K562 (cell line): ENCODE measurements around the gene MLLT6. TPM values are rescaled to one million over a fixed set of nuclear protein-coding genes. Genes with fewer than 3 reads are reported as not detected.

Source experiments
- ATF7 ChIP-seq: fragments of 450-650 bp; IDR thresholded peaks from 2 replicates; pipeline ENCODE4 v1.7.1; 2014; ENCODE audit warnings: mild to moderate bottlenecking, moderate library complexity
- CEBPB ChIP-seq: fragments of 450-650 bp; IDR thresholded peaks from 2 replicates; pipeline ENCODE4 v1.6.1; 2016; ENCODE audit warnings: missing genetic modification characterization, missing compliant biosample characterization
- CHD2 ChIP-seq: IDR thresholded peaks from 2 replicates; pipeline ENCODE4 v1.6.1; 2011; ENCODE audit warnings: low read depth, low read length
- COPS2 ChIP-seq: fragments of 450-650 bp; conservative IDR thresholded peaks from 2 replicates; pipeline ENCODE4 v1.6.1; 2016; ENCODE audit warnings: mild to moderate bottlenecking, moderate library complexity
- DDX20 ChIP-seq: fragments of 450-650 bp; IDR thresholded peaks from 2 replicates; pipeline ENCODE4 v1.6.1; 2016; ENCODE audit warnings: missing genetic modification characterization, low read depth, mild to moderate bottlenecking, missing compliant biosample characterization, moderate library complexity
- NFXL1 ChIP-seq: fragments of 450-650 bp; formaldehyde crosslinking; IDR thresholded peaks from 2 replicates; pipeline ENCODE4 v1.4.0; 2021; ENCODE audit warnings: mild to moderate bottlenecking
- NR3C1 ChIP-seq: sonication (generic); formaldehyde crosslinking; IDR thresholded peaks from 2 replicates; pipeline ENCODE4 v1.8.1; 2022; ENCODE audit warnings: missing genetic modification reagents
- OTX1 ChIP-seq: fragments of 450-650 bp; formaldehyde crosslinking; IDR thresholded peaks from 2 replicates; pipeline ENCODE4 v1.4.0; 2022; ENCODE audit warnings: mild to moderate bottlenecking
- POLR2AphosphoS5 ChIP-seq: IDR thresholded peaks from 2 replicates; pipeline ENCODE4 v1.6.1; 2011; ENCODE audit warnings: mild to moderate bottlenecking, low read depth, low read length, moderate library complexity; ENCODE audit not compliant: control insufficient read depth, insufficient read depth
- RBFOX2 ChIP-seq: fragments of 200-400 bp; formaldehyde crosslinking; IDR thresholded peaks from 2 replicates; pipeline ENCODE4 v1.6.1; 2017; ENCODE audit warnings: low read depth, mild to moderate bottlenecking, low read length, moderate library complexity
- RBM22 ChIP-seq: fragments of 200-400 bp; formaldehyde crosslinking; IDR thresholded peaks from 2 replicates; pipeline ENCODE4 v1.6.1; 2018; ENCODE audit warnings: low read length, low read depth; ENCODE audit not compliant: poor library complexity, severe bottlenecking
- RCOR1 ChIP-seq, 2 experiments: IDR thresholded peaks; 2 replicates each; pipeline ENCODE4 v1.6.1; 2012; ENCODE audit warnings: low read depth in 2 of 2, low read length in 2 of 2, borderline replicate concordance in 1 of 2, improper control_type of control experiment in 1 of 2
- SOX6 ChIP-seq: fragments of 450-650 bp; IDR thresholded peaks from 2 replicates; pipeline ENCODE4 v1.6.1; 2014; ENCODE audit warnings: mild to moderate bottlenecking
- TAF7 ChIP-seq: fragments of 450-650 bp; IDR thresholded peaks from 2 replicates; pipeline ENCODE4 v1.6.1; 2016; ENCODE audit warnings: missing genetic modification characterization, missing compliant biosample characterization
- ZKSCAN1 ChIP-seq: fragments of 150-350 bp; IDR thresholded peaks from 2 replicates; pipeline ENCODE4 v1.6.1; 2016; ENCODE audit warnings: low read depth, low read length
- polyA plus RNA-seq, 8 experiments: library from polyadenylated mRNA; depleted of rRNA in 4 of 8; stranded (reverse) in 5 of 8; unstranded in 3 of 8; fragments of >200 nt; fragmentation: Nextera tagmentation in 2 of 8; fragmentation: Illumina TruSeq in 1 of 8; extraction: Ambion mirVana in 2 of 8; extraction: Trizol in 1 of 8; gene quantifications; 2 replicates each; pipeline versions ENCODE4 v1.2.1 to v1.2.3, GENCODE V29; 2011 to 2014; ENCODE audit warnings: inconsistent platforms in 1 of 8, missing spikeins in 1 of 8
- total RNA-seq, 7 experiments: library from RNA; depleted of rRNA in 6 of 7; stranded (reverse); fragments of >200 nt in 6 of 7; fragmentation: Illumina TruSeq in 2 of 7; extraction: Trizol in 2 of 7; gene quantifications; 2 replicates each; pipeline versions ENCODE4 v1.2.1 to v1.2.3, GENCODE V29; 2011 to 2021; ENCODE audit warnings: low replicate concordance in 1 of 7
- TF ChIP-seq, protein P1 (sequence below), 3 experiments: fragments of 200-800 bp in 1 of 3; sonication (Bioruptor generic) in 1 of 3; sonication (generic) in 1 of 3; formaldehyde crosslinking in 1 of 3; IDR thresholded peaks; 2 replicates each; pipeline versions ENCODE4 v1.6.1 to v1.8.0; 2016 to 2022; ENCODE audit warnings: mild to moderate bottlenecking in 2 of 3, missing compliant biosample characterization in 2 of 3, missing genetic modification characterization in 2 of 3, missing genetic modification reagents in 1 of 3
- TF ChIP-seq, protein P2 (sequence below): fragments of 450-650 bp; IDR thresholded peaks from 2 replicates; pipeline ENCODE4 v1.6.1; 2018; ENCODE audit not compliant: partially characterized antibody
- TF ChIP-seq, protein P3 (sequence below): IDR thresholded peaks from 2 replicates; pipeline ENCODE4 v1.6.1; 2012; ENCODE audit warnings: low read depth, low read length, improper control_type of control experiment, borderline replicate concordance
- TF ChIP-seq, protein P4 (sequence below): fragments of 450-650 bp; IDR thresholded peaks from 2 replicates; pipeline ENCODE4 v1.6.1; 2017; ENCODE audit warnings: mild to moderate bottlenecking, moderate library complexity

The MLLT6 gene
- total and polyA plus RNA-seq, 9 of the 15 experiments (the other 6 are each of a cell fraction or from before 2014, with no cell fraction given), result 3.1 to 71.7 (median 30.0) TPM

DNA sequence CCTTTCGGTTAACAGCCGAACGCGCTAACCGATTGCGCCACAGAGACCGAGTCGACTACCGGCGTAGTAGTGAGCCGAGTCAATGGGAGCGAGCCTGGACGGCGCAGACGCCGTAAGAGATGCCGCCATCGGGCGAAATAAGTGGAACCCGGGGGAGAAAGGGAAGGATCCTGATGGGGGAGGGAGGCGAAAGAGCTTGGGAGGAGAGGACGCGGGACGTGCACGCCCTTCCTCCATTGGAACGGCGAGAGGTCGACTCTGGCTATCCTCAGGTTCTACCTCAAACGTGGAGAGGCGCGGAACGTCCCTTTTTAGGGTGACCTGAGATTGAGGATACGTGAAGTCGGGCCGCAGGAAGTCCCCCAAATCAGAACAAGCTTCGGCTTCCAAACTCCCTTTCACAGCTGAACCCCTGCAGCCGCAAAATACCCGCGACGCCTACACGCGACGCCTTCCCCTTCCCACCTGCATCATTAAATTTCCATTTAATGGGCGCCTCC is 46.8 kb downstream of the MLLT6 start (continued):
- TF ChIP-seq, protein P1, sequence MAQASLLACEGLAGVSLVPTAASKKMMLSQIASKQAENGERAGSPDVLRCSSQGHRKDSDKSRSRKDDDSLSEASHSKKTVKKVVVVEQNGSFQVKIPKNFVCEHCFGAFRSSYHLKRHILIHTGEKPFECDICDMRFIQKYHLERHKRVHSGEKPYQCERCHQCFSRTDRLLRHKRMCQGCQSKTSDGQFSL (CRISPR knock-in tag; IDR thresholded peaks at IDR 0.05), result 0 out of 2 replicates have a peak, but pooled peaks have one; percentile 34
- TF ChIP-seq, protein P1 (tag; IDR thresholded peaks at IDR 0.05), result no peak; a peak in 1 of 4 replicates
- TF ChIP-seq CHD2, result peak; percentile 31; the same call in 1 of the 2 replicates
- peak; percentile 25; the same call in 1 of the 2 replicates for TF ChIP-seq OTX1 (CRISPR knock-in tag)
- TF ChIP-seq, protein P2, sequence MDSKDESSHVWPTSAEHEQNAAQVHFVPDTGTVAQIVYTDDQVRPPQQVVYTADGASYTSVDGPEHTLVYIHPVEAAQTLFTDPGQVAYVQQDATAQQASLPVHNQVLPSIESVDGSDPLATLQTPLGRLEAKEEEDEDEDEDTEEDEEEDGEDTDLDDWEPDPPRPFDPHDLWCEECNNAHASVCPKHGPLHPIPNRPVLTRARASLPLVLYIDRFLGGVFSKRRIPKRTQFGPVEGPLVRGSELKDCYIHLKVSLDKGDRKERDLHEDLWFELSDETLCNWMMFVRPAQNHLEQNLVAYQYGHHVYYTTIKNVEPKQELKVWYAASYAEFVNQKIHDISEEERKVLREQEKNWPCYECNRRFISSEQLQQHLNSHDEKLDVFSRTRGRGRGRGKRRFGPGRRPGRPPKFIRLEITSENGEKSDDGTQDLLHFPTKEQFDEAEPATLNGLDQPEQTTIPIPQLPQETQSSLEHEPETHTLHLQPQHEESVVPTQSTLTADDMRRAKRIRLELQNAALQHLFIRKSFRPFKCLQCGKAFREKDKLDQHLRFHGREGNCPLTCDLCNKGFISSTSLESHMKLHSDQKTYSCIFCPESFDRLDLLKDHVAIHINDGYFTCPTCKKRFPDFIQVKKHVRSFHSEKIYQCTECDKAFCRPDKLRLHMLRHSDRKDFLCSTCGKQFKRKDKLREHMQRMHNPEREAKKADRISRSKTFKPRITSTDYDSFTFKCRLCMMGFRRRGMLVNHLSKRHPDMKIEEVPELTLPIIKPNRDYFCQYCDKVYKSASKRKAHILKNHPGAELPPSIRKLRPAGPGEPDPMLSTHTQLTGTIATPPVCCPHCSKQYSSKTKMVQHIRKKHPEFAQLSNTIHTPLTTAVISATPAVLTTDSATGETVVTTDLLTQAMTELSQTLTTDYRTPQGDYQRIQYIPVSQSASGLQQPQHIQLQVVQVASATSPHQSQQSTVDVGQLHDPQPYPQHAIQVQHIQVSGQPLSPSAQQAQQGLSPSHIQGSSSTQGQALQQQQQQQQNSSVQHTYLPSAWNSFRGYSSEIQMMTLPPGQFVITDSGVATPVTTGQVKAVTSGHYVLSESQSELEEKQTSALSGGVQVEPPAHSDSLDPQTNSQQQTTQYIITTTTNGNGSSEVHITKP, result peak; percentile 62
- TF ChIP-seq, protein P3, sequence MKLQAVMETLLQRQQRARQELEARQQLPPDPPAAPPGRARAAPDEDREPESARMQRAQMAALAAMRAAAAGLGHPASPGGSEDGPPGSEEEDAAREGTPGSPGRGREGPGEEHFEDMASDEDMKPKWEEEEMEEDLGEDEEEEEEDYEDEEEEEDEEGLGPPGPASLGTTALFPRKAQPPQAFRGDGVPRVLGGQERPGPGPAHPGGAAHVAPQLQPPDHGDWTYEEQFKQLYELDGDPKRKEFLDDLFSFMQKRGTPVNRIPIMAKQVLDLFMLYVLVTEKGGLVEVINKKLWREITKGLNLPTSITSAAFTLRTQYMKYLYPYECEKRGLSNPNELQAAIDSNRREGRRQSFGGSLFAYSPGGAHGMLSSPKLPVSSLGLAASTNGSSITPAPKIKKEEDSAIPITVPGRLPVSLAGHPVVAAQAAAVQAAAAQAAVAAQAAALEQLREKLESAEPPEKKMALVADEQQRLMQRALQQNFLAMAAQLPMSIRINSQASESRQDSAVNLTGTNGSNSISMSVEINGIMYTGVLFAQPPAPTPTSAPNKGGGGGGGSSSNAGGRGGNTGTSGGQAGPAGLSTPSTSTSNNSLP, result 0 out of 2 replicates have a peak, but pooled peaks have one; percentile 12
- TF ChIP-seq, protein P4, sequence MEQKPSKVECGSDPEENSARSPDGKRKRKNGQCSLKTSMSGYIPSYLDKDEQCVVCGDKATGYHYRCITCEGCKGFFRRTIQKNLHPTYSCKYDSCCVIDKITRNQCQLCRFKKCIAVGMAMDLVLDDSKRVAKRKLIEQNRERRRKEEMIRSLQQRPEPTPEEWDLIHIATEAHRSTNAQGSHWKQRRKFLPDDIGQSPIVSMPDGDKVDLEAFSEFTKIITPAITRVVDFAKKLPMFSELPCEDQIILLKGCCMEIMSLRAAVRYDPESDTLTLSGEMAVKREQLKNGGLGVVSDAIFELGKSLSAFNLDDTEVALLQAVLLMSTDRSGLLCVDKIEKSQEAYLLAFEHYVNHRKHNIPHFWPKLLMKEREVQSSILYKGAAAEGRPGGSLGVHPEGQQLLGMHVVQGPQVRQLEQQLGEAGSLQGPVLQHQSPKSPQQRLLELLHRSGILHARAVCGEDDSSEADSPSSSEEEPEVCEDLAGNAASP, result no peak
- TF ChIP-seq NR3C1 (CRISPR knock-in tag), result no peak
- TF ChIP-seq ATF7, result peak; percentile 26; the same call in 1 of the 2 replicates
- peak; percentile 94 for TF ChIP-seq CEBPB (tag)
- TF ChIP-seq RCOR1 (IDR thresholded peaks at IDR 0.05; ENCODE audit: borderline replicate concordance in 1 of 2, low read depth in 2 of 2, low read length in 2 of 2), result peak in 1 of 2 experiments; percentile 34; a peak in 1 of 4 replicates
- 0 out of 2 replicates have a peak, but pooled peaks have one; percentile 30 for TF ChIP-seq POLR2AphosphoS5
- TF ChIP-seq TAF7, result 0 out of 2 replicates have a peak, but pooled peaks have one; percentile 14
- TF ChIP-seq RBFOX2, result peak; percentile 60
- peak; percentile 69 for TF ChIP-seq RBM22
- TF ChIP-seq ZKSCAN1, result 0 out of 2 replicates have a peak, but pooled peaks have one; percentile 28
- TF ChIP-seq SOX6, result no peak
- no peak for TF ChIP-seq NFXL1 (CRISPR knock-in tag)
- TF ChIP-seq DDX20 (tag), result no peak
- TF ChIP-seq COPS2, result no peak
